GM18505 (cell line): ENCODE measurements around the gene SPARC.

Experiments used
- ATAC-seq: cut with Tn5 transposase; IDR thresholded peaks from one replicate; pipeline ENCODE4 v1.9.1; 2021; ENCODE audit not compliant: unreplicated experiment
- POLR2A ChIP-seq: IDR thresholded peaks from 4 replicates; pipeline ENCODE4 v1.6.1; 2011; ENCODE audit warnings: borderline replicate concordance; ENCODE audit not compliant: insufficient read depth, insufficient read length; ENCODE audit errors: extremely low read depth

Gene SPARC

DNA sequence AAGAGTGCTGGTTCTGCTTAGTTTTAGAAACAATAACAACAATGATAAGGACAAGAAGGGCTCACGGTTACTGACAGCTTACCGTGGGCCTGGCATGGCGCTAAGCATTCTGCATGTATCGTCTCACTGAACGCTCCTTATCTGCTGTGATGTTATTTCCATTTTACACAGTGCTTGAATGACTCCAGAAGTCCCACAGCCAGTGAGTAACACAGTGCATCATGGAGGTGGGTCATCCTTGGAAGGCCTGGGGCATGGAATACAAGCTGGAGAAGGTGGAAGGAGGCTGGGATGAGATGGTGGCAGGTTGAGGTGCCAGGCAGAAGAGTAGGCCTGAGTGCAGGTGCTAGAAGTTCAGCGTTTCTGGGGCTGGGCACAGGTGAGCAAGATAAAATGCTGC lies 59.1 kb downstream of the SPARC start:
- TF ChIP-seq POLR2A: no peak
- no peak for ATAC-seq

GRCh38 chr5:151625285-151625684 lies 61.4 kb downstream of the SPARC start:
- ATAC-seq: no peak
- TF ChIP-seq POLR2A: no peak

GRCh38 chr5:151624476-151624875 lies 62.2 kb downstream of the SPARC start:
- ATAC-seq: no peak
- TF ChIP-seq POLR2A: no peak

GRCh38 chr5:151622367-151623088 lies 64.2 kb downstream of the SPARC start:
- TF ChIP-seq POLR2A: no peak
- ATAC-seq: no peak

- no peak for TF ChIP-seq POLR2A
- ATAC-seq: no peak
Measured at GRCh38 chr5:151620461-151620840, 66.3 kb downstream of the SPARC start.

GRCh38 chr5:151619812-151620460 lies 66.8 kb downstream of the SPARC start:
- ATAC-seq: no peak
- TF ChIP-seq POLR2A: no peak

- ATAC-seq: no peak
- no peak for TF ChIP-seq POLR2A
Measured at GRCh38 chr5:151618907-151619306, 67.8 kb downstream of the SPARC start.

DNA sequence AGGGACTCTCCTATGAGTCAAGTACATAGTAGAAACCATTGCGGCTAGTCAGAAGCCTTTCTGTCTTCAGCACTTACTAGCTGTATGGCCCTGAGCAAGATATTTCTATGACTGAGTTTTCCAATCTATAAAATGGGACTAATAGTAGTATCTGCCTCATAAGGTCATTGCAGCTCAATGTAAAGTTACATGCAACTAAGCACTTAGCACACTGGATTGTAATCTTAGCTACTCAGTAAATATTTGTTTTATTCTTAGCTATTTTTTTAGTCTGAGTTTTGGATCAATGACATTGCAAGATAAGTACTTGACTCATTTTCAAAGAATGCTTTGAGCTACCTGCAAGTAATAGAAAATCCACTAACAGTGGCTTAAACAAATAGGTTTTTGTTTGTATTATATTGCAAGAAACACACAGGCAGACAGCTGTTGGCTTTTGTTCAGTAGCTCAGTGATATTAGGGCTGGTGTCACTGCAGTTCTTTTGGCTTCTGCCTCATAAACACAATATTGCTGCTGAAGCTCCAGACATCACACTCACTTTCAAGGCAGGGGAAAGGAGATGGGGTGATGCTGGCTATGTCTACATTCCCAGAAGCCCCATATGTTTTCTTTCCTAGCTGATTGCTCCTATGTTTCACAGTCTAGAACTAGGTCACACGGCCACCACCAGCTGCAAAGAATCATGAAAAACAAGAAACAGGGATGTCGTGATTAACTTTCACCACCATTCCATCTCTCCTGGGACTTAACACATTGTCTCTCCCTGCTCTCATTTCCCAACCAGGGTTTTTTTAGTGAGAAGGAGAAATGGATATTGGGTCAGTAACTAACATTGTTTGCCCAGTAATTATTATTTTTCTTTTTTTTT lies 68.6 kb downstream of the SPARC start:
- TF ChIP-seq POLR2A: no peak
- no peak for ATAC-seq

GRCh38 chr5:151617383-151617840 lies 69.3 kb downstream of the SPARC start:
- no peak for TF ChIP-seq POLR2A
- no peak for ATAC-seq

GRCh38 chr5:151615431-151615830 lies 71.3 kb downstream of the SPARC start:
- no peak for ATAC-seq
- no peak for TF ChIP-seq POLR2A

DNA sequence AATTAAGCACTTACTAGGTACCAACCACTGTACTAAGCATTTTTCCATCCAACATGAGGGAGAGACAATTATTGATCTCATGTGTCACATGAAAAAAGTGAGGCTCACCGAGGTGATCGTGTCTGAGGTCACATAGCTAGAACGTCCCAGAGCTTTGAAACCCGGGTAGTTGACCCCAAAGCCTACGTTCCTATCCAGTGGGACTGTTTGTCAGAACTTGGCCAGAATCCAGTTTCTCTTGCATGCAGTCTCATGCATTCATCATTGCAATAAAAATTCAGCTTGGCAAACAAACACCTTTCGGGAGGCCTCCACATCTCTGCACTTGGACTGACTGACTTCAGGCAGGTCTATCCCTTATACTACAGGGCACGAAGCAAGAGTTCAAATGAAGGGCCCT lies 72.2 kb downstream of the SPARC start:
- TF ChIP-seq POLR2A: no peak
- no peak for ATAC-seq

GRCh38 chr5:151612689-151613427 lies 73.9 kb downstream of the SPARC start:
- ATAC-seq: peak; percentile 72
- TF ChIP-seq POLR2A: no peak
